Measurements from ENCODE around the gene SLC22A15. TPM values are rescaled to one million over a fixed set of nuclear protein-coding genes. Genes with fewer than 3 reads are reported as not detected.

Gene SLC22A15
- total RNA-seq, 1 donor from 2014 or later = 26.8 TPM

DNA sequence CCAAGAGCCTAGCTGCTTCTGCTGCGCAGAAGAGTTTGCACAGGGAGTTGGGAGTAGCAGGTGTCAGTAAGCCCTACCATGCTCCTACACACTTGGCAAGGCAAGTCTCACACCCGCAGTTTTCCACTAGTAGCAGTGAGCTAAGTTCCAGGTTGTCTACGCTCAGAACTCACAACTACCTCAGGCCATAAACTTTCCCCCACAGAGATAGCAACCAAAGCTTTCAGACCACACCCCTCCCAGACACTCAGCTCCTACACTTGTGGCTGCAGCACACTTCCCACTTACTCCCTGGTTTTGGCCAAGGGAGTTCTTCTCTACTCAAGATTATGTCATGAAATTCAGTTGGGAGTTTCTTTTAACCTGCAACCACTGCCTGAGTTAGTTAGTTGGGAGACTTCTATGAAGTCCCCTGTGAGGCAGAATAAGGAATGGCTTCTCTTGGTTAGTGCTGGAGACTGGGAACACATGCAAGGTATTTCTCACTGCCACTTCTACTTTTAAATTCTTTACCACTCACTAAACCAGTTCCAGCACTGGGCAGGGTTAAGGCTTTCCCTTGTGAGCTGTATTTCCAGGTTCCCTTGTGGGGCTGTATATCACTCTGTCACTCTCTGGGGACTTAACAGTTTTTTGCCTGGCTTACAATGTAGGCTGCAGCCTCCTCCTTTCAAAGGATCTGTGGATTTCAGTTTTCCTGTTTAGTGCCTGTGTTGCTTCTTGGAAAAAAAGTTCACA is 116.6 kb downstream of the SLC22A15 start:
- DNase-seq = no peak
- H3K9me3 ChIP-seq = peaks cover 40% of the 10 kb centered on the region
- no peaks in the 10 kb centered on the region for H3K4me1 ChIP-seq
- no peak overlapping the region for H3K27ac ChIP-seq
- no peaks in the 10 kb centered on the region for H3K27me3 ChIP-seq (ENCODE audit: low read depth)
- H3K36me3 ChIP-seq = no peaks in the 10 kb centered on the region
- intact Hi-C loops (cut with DNase I) = no loop called here
- ATAC-seq = no peak
- no peak overlapping the region for H3K4me3 ChIP-seq
- TF ChIP-seq, protein P1, sequence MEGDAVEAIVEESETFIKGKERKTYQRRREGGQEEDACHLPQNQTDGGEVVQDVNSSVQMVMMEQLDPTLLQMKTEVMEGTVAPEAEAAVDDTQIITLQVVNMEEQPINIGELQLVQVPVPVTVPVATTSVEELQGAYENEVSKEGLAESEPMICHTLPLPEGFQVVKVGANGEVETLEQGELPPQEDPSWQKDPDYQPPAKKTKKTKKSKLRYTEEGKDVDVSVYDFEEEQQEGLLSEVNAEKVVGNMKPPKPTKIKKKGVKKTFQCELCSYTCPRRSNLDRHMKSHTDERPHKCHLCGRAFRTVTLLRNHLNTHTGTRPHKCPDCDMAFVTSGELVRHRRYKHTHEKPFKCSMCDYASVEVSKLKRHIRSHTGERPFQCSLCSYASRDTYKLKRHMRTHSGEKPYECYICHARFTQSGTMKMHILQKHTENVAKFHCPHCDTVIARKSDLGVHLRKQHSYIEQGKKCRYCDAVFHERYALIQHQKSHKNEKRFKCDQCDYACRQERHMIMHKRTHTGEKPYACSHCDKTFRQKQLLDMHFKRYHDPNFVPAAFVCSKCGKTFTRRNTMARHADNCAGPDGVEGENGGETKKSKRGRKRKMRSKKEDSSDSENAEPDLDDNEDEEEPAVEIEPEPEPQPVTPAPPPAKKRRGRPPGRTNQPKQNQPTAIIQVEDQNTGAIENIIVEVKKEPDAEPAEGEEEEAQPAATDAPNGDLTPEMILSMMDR (IDR thresholded peaks at IDR 0.05) = no peak

DNA sequence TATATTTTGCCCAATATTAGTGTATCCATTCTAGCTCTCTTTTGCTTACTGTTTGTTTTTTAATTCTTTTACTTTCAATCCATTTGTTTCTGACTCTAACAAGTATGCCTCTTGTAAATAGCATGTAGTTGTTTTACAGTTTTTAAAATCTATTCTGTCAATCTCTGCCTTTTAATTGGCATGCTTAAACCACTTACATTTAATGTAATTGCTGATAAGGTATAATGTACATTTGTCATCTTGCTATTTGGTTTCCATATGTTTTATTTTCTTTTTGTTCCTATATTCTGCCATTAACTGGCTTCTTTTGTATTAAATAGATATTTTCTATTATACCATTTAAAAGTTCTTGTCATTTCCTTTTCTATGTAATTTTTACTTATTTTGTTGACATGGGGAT is 118.7 kb downstream of the SLC22A15 start:
- ATAC-seq (no peak), DNase-seq (no peak)
- intact Hi-C loops (cut with DNase I) = no loop called here
- Histone ChIP-seq H3K36me3 (no peaks in the 10 kb centered on the region), H3K27ac (no peak overlapping the region), H3K27me3 (ENCODE audit: low read depth) (no peaks in the 10 kb centered on the region), H3K9me3 (peaks cover 30% of the 10 kb centered on the region), H3K4me3 (no peak overlapping the region), H3K4me1 (no peaks in the 10 kb centered on the region)
- TF ChIP-seq, protein P1 (IDR thresholded peaks at IDR 0.05) = no peak

- no peak for ATAC-seq
- no peak for DNase-seq
- Histone ChIP-seq H3K4me1 (no peaks in the 10 kb centered on the region), H3K36me3 (no peaks in the 10 kb centered on the region), H3K4me3 (no peak overlapping the region), H3K9me3 (peaks cover 22% of the 10 kb centered on the region), H3K27ac (no peak overlapping the region), H3K27me3 (ENCODE audit: low read depth) (no peaks in the 10 kb centered on the region)
- TF ChIP-seq, protein P1 (IDR thresholded peaks at IDR 0.05) = no peak
- intact Hi-C loops (cut with DNase I) = no loop called here
These were observed 119.8 kb downstream of the SLC22A15 start for GRCh38 chr1:116096013-116096618.

DNA sequence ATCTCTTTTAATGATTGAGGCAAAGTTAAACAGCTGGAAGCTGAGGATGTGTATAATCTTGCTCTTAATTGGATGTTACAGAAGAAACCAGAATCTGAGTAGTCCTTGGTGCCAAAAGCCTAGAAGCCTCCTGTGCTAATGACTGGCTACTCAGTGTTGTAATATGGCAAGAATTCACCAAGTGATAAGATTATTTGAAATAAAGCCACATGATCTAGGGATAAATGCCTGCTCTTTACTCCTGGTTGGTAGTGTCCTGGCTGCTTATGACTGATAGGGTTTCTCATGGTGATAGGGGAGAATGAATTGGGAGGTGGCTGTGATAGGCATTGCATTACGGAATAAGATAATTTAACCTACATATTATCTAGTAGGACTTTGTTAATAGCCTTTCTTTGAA is 121.3 kb downstream of the SLC22A15 start:
- H3K4me3 ChIP-seq = no peak overlapping the region
- H3K27me3 ChIP-seq (ENCODE audit: low read depth) = no peaks in the 10 kb centered on the region
- H3K9me3 ChIP-seq = peaks cover 22% of the 10 kb centered on the region
- DNase-seq (no peak), ATAC-seq (no peak)
- intact Hi-C loops (cut with DNase I) = no loop called here
- H3K36me3 ChIP-seq = no peaks in the 10 kb centered on the region
- TF ChIP-seq, protein P1 (IDR thresholded peaks at IDR 0.05) = no peak
- H3K4me1 ChIP-seq = no peaks in the 10 kb centered on the region
- H3K27ac ChIP-seq = no peak overlapping the region

DNA sequence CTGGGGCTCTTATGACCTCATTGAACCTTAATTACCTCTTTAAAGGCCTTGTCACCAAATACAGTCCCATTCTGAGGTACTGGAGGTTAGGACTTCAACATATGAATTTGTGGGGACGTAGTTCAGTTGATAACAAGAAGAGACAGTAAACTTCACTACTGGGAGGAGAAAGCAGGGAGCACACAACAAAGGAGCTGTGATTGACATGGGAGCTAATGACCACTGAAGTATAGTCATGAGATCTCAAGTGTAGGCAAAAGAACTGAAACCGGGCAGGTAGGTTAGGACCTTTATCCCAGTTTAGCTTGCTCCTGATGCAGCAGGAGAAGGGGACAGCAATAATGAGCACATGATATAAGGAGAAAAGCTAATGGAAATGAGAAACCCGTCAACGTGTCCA is 123.1 kb downstream of the SLC22A15 start:
- no peaks in the 10 kb centered on the region for H3K36me3 ChIP-seq
- ATAC-seq = no peak
- intact Hi-C loops (cut with DNase I) = no loop called here

More for the DNA sequence above, 123.1 kb downstream of the SLC22A15 start:
- Histone ChIP-seq H3K4me3 (no peak overlapping the region), H3K4me1 (no peaks in the 10 kb centered on the region), H3K27ac (no peak overlapping the region), H3K27me3 (ENCODE audit: low read depth) (no peaks in the 10 kb centered on the region), H3K9me3 (peaks cover 22% of the 10 kb centered on the region)
- no peak for DNase-seq
- TF ChIP-seq, protein P1 (IDR thresholded peaks at IDR 0.05) = no peak

All from lower lobe of right lung (tissue), 2 donors.